HG03095 (cell line): ENCODE measurements around the gene FLRT1.

Experiments
- ATAC-seq: cut with Tn5 transposase; IDR thresholded peaks from one replicate; pipeline ENCODE4 v1.9.1; 2021; ENCODE audit warnings: moderate library complexity; ENCODE audit not compliant: unreplicated experiment

Gene FLRT1

DNA sequence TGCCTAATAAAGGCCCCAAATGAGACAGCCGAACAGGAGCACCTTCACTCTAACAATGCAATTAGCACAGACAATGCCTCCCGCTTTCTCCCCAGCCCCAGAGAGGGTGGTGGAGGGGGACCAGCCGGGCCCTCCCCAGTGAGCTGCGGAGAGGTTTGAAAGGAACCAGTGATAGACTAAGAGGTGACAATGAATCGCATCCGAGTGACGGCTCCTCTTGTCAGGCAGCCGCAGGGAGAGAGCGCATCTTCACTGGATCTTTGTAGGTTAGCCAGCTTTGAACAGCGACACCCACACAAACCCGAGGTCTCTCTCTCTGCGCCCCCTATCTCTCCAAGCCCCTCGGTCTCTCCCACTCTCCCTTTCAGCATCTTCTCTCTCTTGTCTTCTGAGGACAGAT lies 28.0 kb downstream of the FLRT1 start:
- ATAC-seq, result no peak

DNA sequence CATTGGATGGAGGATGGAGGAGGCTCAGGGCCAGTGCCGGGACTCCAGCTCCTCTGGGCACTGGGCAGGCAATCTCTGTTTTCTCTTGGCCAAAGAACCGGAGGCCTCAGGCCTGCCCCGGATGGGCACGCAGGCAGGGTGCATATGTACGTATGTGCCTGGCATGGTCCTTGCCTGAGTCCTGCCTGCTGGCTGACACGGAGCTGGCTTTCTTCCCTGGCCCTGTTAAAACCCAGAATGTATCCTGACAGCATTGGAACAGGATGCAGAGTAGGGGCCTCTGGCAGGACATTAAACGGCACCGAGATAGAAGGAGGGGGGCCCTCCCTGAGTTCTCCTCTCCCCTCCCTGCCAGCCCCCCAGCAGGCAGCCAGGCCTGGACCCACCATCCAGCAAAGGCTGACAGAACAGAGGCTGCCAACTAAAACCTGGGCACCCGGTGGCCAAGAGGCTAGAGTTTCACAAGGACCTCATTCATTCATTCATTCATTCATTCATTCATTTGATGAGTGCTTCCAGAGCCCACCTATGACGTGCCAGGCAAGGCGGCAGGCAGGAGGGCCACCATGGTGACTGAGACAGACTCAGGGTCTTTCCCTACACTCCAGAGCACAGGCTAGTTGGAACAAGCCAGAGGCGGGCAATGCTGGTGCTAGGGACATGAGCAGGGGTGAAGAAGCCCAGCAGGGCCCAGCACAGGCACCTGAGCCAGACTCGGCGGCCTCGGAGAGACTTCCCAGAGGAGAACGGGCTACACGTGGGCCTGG lies 28.8 kb downstream of the FLRT1 start:
- ATAC-seq, result no peak

DNA sequence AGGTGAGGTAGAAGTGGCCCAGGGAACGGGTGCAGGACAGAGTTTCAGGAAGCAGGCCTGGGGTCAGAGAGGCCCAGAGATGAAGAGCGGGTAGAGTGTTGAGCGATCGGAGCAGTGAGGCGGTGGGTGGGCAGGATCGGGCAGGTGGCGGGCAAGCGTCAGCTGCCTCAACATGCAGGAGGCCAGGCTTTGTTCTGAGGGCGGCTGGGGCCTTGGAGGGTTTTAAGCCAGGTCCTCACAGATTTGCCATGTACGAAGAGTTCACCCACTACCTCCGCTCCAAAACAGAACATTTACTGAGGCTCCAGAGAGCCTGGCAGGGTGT lies 29.4 kb downstream of the FLRT1 start:
- no peak for ATAC-seq

GRCh38 chr11:64065712-64066111 lies 30.0 kb downstream of the FLRT1 start:
- no peak for ATAC-seq

DNA sequence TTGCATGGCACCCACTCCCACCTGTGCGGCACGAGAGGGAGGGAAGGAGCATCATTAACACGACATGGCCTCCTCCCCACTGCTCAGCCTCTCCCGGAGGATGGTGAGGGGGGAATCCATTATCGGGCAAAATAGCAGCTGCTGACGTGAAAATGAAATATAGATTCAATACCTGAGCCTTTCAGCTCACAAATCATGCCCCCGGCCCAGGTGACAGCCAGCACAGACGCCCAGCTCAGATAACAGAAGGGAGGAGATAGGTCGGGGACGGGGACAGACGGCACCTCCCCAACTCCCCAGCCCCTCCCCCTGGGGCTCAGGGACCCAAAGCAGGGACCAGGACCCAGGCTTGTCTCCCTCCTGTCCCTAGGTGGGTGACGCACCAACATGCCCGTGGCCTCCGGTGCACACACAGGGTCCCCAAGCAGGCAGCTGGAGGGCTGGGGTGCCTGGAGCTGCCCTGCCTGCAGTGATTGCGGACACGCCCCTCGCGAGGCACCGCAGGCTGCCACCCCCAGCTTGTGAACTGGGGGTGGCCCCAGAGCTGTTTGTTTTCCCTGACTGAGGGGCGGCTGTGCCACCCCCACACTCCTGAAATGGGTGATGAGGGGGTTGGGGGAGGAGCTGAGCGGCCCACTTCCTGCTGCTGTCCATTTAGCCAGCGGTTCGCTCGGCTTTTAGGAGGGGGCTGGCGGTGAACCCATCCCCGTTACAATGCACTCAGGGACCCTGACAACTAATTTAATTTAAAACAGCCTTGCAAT lies 31.7 kb downstream of the FLRT1 start:
- ATAC-seq, result no peak

DNA sequence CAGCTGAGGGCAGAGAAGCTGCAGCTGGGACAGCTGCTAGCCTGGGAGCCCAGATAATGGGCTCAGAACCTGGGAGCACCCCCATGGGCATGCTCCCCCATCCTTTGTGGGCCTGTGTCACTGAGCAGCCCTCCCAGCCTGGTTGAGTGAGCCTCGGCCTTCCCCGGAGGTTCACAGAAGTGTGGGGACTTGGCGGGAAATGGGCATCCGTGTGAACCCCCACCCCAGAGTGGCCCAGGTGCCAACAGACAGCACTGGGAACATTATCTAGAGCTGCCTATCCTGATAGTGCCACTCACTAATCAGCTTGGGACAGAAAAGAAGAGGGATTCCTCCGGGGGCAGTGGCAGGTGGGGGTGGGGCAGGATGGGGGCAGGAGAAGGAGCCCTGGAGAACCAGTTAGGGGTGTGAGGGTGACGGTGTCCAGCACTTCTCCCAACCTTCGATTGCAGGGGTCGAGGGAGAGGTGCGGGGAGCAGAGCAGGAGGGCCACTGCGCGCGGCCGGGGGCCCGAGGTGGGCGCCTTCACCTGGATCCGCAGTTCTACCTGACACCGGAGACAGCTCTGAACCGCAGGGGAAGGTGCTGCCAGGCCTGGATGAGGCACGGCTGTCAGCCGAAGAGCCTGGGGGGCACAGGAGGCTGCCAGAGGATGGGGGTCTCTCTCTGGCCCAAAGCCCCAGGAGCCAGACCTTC lies 33.1 kb downstream of the FLRT1 start:
- ATAC-seq, result no peak

GRCh38 chr11:64069401-64070313 lies 33.9 kb downstream of the FLRT1 start:
- no peak for ATAC-seq

GRCh38 chr11:64070314-64070681 lies 34.6 kb downstream of the FLRT1 start:
- no peak for ATAC-seq

DNA sequence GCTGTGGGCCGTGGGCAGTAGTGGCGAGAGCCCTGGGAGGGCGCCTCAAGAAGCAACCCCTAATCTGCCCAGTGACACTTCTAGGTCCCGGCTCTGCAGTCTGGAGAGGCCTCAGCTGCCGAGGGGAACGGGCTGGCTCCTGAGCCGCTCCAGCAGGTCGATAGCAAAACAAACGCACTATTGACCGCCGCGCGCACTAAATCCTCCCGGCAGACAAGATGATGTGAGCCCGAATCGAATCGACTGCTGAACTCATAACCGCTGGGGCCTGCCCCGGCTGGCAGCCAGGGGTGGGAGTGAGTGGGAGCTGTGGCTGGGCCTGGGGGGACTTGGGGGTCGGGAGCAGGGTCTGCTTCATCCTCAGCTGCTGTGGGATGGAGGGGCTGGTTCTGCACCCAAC lies 36.1 kb downstream of the FLRT1 start:
- no peak for ATAC-seq

GRCh38 chr11:64072403-64072802 lies 36.7 kb downstream of the FLRT1 start:
- ATAC-seq, result no peak

- no peak for ATAC-seq
Observed at GRCh38 chr11:64072871-64073270, 37.1 kb downstream of the FLRT1 start.

DNA sequence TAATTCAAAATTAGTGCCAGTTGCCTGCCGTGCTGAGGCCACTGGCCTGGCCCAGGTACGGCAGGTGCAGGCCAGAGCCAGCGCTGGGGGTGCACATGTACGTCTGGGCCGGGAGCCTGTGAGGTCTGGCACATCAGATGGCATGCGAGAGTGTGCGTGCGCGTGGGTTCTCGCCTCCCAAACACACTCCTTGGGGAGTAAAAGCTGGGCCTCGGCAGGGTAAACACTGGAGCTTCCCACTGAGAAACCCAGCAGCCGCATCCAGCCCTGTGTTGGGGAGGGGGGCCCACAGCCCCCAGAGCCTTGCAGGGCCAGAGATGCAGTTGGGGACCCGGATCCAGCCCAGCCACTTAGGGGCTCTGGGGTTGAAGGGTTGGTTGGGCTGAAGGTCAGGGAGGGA lies 37.8 kb downstream of the FLRT1 start:
- no peak for ATAC-seq

GRCh38 chr11:64074239-64074638 lies 38.5 kb downstream of the FLRT1 start:
- ATAC-seq, result no peak

GRCh38 chr11:64076758-64077157 lies 41.0 kb downstream of the FLRT1 start:
- ATAC-seq, result no peak

DNA sequence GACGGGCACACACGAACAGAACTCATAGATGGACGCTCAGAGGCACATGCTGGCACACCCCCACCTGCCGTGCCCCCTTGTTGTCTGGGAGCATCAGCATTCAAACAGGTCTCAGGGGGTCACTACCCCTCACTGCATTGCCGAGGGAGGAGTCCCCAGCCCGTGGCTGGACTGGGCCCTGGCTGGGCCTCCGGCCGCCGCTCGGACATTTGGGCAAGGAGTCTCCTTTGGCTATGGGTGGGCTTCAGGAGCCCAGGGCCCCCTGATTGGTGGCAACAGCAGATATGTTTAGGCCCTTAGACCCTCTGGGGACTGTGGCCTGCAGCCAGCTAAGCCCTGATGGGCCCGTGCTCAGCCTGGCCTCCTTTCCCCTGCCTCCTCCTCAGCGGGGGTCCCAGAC lies 41.9 kb downstream of the FLRT1 start:
- no peak for ATAC-seq

- no peak for ATAC-seq
Observed at GRCh38 chr11:64078284-64078683, 42.6 kb downstream of the FLRT1 start.

GRCh38 chr11:64078905-64079304 lies 43.2 kb downstream of the FLRT1 start:
- ATAC-seq, result no peak

DNA sequence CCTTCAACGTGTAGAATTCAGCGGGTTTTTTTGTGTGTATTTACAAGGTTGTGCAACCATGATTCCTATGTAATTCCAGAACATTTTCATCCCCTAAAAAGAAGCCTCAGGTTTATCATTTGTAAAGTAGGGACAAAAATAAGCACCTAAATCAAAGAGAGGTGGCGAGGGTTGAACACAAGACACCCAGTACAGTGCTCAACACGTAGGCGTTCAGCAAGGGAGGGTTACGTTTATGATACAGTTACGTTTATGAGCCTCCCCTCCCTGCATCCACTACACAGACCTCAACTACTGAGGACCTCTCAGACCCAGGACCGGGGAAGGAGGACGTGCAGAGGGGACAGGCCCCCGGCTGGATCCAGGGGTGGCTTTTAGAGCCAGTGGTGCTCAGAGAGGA lies 44.7 kb downstream of the FLRT1 start:
- ATAC-seq, result no peak

DNA sequence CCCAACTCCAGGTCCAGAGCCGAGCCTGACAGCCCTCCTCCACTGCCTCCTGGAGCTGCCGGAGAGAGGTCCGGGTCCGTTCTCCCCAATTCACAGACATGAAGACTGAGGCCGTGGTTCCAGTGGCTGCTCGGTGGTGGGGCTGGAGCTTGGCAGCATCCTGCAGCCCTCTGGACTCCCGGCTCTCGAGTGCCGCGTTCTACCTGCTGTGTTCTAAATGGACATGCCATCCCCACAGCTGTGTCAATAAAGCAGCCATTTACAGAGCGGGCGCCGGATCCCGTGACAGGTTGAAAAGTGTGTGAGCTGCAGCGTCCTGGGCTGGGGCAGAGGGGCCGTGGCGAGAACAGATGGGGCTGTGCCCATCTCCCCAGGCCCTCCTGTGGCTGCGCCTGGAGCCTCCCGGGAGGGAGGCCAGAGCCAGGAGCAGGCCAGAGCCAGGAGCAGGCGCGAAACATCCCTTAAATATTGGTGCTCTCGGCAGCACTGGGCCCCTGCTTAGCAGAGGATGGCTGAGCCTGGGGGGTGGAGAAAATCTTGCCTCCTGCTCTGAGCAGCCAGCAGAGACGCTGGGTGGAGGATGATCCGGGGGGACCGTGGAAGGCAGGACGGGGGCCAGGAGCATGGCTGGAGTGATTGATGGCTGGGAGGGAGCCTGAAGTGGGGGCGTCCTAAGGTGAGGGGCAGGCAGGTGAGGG lies 46.2 kb downstream of the FLRT1 start:
- ATAC-seq, result no peak

DNA sequence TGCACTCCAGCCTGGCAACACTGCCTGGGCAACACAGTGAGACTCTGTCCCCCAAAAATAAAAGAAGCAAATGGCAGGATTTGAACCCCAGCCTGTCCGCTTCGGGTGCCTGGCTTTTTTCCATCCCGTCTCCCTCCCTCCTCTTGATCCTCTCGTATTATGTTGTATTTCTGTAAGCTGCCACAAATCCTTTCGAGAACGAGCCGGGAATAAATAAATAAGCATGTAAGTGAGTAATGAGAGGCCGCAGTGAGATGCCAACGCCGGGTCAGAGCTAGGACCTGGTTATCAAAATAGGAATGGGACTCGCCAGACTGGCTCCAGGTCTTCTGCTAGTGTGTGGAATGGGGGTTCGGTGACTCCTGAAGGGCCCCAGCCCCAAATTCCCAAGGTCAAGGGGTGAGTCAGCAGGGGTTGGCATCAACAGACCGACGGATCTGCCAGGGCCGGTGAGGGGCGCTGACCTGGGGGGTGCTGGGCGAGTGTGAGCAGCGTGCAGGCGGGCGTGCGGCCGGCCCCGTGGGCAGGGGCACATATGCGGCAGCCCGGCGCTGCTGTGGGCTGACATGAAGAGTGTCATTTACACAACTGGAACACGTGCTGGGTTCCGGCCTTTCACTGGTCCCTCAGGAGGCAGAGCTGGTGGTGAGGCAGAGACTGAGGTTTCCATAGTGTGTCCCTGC lies 47.8 kb downstream of the FLRT1 start:
- no peak for ATAC-seq
